WERI-Rb-1 (cell line): ENCODE results near the gene ZNF624.

Experiments
- DNase-seq: peaks from one replicate; pipeline ENCODE4 v3.0.0-alpha.2; 2020
- H3K27ac ChIP-seq: fragments of 250-450 bp; sonication (Bioruptor Pico); 2 replicates; pipeline ENCODE4 v1.5.1; 2020; ENCODE audit warnings: mild to moderate bottlenecking, moderate library complexity
- H3K27me3 ChIP-seq: fragments of 250-450 bp; sonication (Bioruptor Pico); 2 replicates; pipeline ENCODE4 v1.5.1; 2021; ENCODE audit warnings: mild to moderate bottlenecking, low read depth, moderate library complexity; ENCODE audit not compliant: insufficient read depth, severe bottlenecking
- H3K36me3 ChIP-seq: fragments of 250-450 bp; sonication (Bioruptor Pico); 2 replicates; pipeline ENCODE4 v1.5.1; 2020; ENCODE audit warnings: mild to moderate bottlenecking, moderate library complexity
- H3K4me3 ChIP-seq: 2 replicates; pipeline ENCODE4 v1.5.1; 2011; ENCODE audit warnings: low read depth, mild to moderate bottlenecking, control low read depth, low read length
- H3K9me3 ChIP-seq: fragments of 250-450 bp; sonication (Bioruptor Pico); 2 replicates; pipeline ENCODE4 v1.5.1; 2021; ENCODE audit warnings: mild to moderate bottlenecking, moderate library complexity; ENCODE audit not compliant: severe bottlenecking
- CTCF ChIP-seq: IDR thresholded peaks from 2 replicates; pipeline ENCODE4 v1.5.1; 2011; ENCODE audit warnings: low read depth, mild to moderate bottlenecking, control low read depth, inconsistent platforms, low read length

ZNF624 gene

DNA sequence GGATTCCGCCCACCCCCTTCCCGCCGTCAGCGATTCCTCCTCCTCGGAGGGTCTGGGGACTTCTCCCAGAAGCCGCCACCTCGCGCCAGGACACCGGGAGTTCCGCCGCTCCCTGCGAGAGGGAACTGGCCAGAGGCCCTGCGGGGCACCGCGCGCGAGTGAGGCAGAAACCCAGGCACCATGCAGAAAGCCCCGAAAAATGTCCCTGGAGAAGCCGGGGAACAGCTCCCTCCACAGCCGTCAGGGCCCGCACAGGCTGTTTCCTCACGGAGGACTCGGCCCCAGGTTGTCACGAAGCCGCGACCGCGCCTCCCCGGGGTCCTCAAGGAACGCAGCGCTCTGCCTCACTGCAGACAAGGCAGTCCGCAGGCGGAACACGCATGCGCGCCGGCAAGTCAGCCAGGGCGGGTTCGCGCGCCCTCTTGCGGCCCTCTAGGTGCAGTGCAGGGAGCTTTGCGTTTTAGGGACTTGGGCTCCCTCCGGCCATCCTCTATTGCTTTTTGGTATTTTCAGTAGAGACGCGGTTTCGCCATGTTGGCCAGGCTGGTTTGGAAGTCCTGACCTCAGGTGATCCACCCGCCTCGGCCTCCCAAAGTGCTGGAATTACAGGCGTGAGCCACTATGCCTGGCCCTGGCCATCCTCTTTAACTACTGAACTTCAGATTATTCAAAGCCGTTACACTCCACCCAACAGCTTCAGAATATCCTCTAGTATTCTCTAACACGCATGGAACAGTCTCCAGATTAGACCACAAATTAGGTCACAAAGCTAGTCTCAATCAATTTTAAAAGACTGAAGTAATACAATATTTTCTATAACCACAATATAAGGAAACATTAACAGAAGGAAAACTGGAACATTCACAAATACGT, 64.3 kb downstream of the ZNF624 start:
- Histone ChIP-seq H3K27me3 (no peaks in the 10 kb centered on the region), H3K27ac (peak overlapping the region; percentile 37), H3K4me3 (peak overlapping the region; percentile 45), H3K9me3 (peaks cover 5% of the 10 kb centered on the region), H3K36me3 (no peaks in the 10 kb centered on the region)
- TF ChIP-seq CTCF = peak; percentile 97
- DNase-seq = peak; percentile 90

DNA sequence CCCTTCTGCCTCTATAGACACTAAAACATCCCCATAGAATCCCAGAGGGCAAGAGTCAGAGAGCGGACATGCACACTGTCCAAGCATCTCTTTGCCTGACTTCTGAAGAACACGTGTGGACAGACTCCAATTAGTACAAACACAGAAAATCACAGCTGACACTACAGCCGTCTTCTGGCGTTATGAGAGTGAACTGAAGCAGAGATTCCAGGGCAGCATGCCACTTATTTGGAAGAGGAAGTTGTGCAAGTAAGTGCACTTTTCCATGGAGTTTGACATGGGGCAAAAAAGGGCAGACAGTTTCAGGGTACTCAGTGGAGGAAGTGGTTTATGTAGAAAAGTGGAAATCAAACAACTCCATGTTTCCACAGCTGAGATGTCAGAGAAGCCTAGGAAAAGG, 67.9 kb downstream of the ZNF624 start:
- DNase-seq = no peak
- Histone ChIP-seq H3K27ac (no peak overlapping the region), H3K36me3 (no peaks in the 10 kb centered on the region)

GRCh38 chr17:16584273-16584995, 69.2 kb downstream of the ZNF624 start:
- no peaks in the 10 kb centered on the region for H3K27me3 ChIP-seq
- H3K27ac ChIP-seq = no peak overlapping the region
- H3K9me3 ChIP-seq = peaks cover 4% of the 10 kb centered on the region
- peak; percentile 99 for TF ChIP-seq CTCF
- peak overlapping the region; percentile 47 for H3K4me3 ChIP-seq
- H3K36me3 ChIP-seq = no peaks in the 10 kb centered on the region
- peak; percentile 95 for DNase-seq

More for the DNA sequence above, 67.9 kb downstream of the ZNF624 start:
- Histone ChIP-seq H3K9me3 (peaks cover 4% of the 10 kb centered on the region), H3K27me3 (no peaks in the 10 kb centered on the region), H3K4me3 (no peak overlapping the region)
- TF ChIP-seq CTCF = no peak

- TF ChIP-seq CTCF = no peak
- H3K27ac ChIP-seq = no peak overlapping the region
- peaks cover 4% of the 10 kb centered on the region for H3K9me3 ChIP-seq
- no peak for DNase-seq
- peak overlapping the region; percentile 47 for H3K4me3 ChIP-seq
- no peaks in the 10 kb centered on the region for H3K36me3 ChIP-seq
- no peaks in the 10 kb centered on the region for H3K27me3 ChIP-seq
These were observed 69.9 kb downstream of the ZNF624 start for GRCh38 chr17:16583781-16584180.

GRCh38 chr17:16573466-16573865, 80.2 kb downstream of the ZNF624 start:
- no peak for DNase-seq
- Histone ChIP-seq H3K4me3 (no peak overlapping the region), H3K27ac (no peak overlapping the region), H3K27me3 (no peaks in the 10 kb centered on the region), H3K36me3 (no peaks in the 10 kb centered on the region), H3K9me3 (peaks cover 3% of the 10 kb centered on the region)
- no peak for TF ChIP-seq CTCF
